Cerebellar nuclear complex (tissue), 1 donor: ENCODE measurements around the gene HIGD1B.

Source experiments
- DNase-seq, 2 experiments: peaks; one replicate each; lab custom pipeline; 2025; lab: John Stamatoyannopoulos, UW

Gene HIGD1B

DNA sequence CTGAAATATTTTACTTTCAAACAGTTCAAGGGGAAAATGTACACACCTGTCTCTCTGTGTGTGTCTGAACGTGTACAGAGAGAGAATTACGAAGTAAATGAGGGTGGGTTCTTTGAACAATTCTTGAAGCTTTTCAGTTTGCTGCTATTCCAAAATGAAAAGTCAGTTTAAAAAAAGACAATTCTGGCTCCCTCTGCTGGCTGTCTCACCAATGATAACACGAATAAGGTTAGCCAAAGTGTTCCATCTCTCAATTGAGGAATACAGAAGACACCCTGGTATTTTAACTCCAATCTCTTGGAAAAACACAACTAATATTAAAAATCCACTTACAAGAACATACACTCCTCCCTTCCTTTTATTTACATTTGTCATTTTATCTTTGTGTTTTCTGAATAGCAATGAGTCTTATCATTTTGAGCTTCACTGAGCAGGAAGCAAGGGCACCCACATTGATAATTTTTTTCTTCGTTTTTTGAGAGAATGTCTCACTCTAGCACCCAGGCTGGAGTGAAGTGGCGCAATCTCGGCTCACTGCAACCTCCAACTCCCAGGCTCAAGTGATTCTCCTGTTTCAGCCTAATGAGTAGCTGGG lies 31.0 kb downstream of the HIGD1B start:
- peak in 1 of 2 experiments; percentile 34 for DNase-seq

DNA sequence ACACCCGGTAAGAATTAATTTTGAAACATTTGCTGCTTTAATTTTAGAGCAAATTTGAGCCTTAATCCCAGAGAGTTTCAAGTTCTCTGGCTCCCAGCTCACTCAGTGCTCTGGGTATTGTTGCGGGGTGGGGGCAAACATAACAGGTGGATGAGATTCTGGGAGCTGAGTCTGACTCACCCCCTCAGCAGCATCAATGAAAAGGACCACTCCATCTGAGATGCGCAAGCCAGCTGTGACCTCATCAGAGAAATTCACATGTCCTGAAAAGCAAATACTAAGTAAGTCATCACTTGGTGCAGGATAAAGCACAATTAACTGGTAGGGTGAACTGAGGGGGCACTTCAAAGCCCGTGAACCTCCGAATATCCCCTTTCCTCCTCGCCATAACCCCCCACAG lies 31.7 kb downstream of the HIGD1B start:
- no peak for DNase-seq

DNA sequence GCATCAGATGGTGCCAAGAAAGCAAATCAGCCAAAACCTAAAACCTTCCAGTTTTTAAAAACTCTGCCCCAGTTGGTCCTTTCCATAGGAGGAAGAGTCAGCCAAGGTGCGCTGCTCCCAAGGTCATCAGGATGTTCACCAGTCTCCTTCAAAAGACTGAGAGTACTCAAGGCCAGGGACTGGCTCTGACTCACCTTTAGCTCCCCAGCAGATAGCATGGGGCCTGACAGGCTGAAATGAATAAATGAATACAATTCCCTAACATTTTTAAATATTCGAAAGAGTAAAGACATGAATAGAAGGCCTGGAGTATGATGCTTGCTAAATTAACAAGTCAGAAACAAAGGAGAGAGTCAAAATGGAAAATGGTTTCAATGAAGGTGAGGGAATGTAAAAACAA lies 32.4 kb downstream of the HIGD1B start:
- DNase-seq = no peak

DNA sequence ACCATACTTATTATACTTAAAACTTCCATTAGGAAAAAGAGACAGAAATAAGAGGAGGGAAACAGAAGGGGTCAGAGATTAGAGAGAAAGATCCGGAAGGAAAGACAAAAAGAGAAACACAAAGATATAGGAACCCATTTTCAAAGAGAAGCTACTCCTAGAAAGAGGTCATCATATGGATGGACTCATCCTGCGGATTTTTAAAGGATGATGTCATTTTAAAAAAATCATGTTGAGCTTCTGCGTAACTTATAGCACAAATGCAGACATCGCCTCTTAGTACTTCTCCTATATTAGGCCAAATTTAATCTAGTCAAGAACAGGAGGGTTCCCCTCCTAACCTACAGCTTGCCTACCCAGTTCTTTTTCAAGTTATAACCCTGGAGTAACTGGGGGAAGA lies 33.5 kb downstream of the HIGD1B start:
- DNase-seq = no peak

DNA sequence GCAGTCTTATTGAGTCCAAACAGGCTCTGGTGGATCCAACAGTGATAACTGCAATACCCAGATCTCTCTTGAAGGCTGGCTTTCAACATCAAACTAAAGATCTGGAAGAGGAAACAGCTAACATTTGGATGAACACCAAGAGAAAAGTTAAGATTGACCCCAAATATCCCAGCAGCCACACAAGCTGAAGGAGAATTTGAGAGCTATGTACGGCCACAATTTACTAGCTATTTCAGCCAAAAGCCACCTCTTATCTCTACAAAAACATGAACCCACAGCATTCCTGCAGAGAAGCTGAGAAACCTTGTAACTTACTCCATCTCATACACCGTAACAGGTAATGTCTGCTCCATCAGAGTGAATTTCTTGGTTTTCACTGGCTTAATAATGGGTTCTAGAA lies 37.3 kb downstream of the HIGD1B start:
- DNase-seq = no peak

DNA sequence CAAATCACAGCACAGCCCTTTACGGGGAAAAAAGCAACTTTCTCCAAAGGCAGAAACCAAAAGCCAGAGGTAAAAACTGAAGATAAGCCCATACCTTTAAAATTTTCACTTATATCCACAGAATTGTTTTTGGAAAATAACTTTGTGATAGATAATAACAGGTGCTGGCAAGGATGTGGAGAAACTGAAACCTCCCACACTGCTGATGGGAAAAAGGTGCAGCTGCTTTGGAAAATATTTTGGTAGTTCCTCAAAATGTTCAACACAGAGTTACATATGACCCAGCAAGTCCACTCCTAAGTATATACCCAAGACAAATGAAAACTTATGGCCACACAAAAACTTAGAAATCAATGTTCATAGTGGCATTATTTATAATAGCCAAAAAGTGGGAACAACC lies 39.3 kb downstream of the HIGD1B start:
- no peak for DNase-seq

DNA sequence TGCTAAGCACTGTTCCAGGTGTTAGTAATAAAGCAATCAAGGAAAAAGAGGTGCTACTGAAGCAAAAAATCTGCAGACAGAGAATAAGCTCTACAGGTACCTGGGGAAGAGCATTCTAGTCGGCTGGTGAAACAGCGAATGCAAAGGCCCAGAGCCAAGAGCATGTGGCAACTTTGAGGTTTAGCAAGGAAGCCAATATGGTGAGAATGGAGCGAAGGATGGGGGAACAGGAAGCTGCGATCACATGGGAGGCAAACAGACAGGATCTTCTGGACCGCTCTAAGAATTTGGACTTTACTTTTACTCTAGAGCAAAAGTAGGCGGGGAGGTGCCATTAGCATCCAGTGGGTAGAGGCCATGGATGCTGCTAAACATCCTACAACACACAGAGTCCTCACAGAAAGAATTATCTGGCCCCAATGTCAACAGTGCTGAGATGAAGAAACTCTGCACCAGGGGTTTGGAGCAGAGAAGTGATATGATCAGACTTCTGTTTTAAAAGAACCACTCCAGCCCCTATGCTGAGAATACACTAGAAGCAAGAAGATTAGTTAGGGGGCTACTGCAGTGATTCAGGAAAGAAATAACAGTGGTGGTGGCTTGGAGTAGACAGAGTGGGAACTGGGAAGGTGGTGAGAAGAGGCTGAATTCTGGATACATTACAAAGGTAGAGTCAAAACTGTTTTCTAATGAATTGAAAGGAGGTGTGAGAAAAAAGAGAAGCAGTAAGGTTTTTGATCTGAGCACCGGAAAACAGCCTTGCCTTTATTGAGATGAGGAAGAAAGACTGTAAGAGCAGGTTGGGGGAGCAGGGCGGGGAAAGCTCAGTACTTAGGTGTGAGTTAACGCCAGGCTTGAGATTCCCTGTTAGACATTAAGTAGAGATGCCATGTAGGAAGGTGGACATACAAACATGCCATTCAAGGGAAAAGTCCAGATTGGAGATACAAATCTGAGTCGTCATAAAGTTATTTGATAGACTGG lies 40.6 kb downstream of the HIGD1B start:
- DNase-seq = no peak

DNA sequence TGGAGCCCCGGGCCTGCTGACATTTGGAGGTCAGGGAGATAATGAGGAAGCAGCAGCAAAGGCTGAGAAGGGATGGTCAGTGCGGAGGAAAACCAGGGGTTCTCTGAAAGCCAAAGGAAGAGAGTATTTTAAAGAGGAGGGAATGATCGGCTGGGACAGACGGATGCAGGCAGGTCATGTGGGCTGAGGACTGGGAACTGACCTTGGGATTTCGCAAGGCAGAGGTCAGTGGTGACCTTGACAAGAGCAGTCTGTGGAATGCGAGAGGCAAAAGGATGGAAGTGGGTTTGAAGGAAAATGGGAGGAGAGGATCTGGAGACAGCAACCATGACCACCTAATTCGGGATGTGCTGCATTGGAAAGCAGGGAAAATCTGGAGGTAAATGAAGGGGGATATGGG lies 41.3 kb downstream of the HIGD1B start:
- no peak for DNase-seq

DNA sequence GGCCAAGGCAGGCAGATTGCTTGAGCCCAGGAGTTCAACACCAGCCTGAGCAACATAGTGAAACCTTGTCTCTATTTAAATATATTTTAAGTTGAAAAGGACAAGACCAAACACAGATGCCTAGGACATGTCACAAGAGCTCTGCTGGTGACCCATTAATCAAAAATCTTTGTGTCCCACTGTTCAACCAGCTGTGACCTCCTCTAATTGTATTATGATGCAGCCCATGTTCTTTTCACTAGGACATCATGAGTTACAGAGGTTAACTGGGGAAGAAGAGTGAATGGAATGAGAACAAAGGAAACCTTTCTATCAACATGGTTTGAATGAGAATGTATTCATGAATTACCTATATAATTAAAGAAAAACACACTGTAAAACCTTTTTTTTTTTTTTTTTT lies 44.6 kb downstream of the HIGD1B start:
- no peak for DNase-seq

DNA sequence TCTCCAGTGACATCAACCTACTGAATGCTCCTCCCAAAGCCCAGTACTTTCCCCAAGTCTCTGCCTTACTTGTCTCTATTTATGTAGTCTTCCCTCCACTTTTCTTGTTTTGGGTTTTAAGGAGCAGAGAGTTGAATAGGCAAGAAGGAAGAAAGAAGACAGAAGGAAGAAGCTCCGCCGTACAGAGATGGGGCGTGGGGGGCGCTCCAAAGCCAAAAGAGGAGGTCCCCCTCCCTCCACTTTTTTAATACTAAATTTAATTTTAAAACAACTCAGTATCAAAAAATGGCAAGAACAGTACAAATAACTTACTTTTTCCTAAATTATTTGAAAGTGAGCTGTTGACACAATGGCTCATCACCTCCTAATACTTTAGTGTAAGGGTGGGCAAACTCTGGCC lies 47.0 kb downstream of the HIGD1B start:
- DNase-seq = no peak

DNA sequence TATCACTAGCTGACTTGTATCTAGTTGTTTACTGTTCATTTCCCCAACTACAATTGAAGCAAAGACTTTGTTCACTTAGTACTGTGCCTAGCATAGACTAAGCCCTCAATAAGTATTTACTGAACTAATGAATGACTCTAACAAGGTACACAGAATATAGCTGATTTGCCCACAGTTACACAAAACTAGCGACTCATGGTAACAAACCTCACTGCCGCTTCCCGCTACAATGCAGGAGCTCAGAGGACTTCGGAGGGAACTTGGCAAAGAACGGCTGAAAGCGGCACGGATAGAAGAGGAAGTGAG lies 51.0 kb downstream of the HIGD1B start:
- DNase-seq = no peak

DNA sequence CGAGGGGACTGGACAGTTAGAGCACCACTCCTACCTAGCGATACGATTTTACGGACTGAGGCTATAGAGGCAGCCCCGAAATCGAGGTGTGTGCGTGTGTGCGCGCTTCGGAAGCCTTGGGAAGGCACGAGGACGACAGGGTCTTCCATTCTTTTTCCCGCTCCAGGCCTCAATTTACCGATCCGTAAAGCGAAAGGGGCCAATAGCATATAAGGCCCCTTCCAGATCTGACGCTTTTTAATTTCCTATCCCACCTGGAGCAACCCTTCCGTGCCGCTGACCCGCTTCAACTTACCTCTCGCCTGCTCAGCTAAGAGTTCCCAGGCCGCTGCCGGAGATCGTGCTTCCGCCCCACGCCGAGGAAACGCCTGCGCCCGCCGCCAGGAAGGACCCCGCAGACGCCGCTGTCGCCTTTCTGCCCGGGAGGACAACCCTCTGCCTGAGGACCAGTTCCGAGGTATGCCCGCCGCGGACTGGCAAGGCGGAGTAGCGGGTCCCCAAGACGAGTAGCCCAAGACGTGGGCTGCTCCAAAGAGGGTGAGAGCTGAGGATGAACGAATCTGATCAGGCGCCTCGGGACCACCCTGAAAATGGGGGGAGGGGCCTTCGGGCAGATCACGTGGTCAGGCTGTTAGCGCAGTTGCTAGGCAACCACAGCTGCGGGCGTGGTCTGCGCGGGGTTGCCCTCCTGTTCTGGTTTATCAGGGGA lies 51.5 kb downstream of the HIGD1B start, which contains the start of gene EFTUD2:
Gene EFTUD2, minus strand, starts transcription at position 372 of the 709 bp plus-strand sequence. CDS start 4,924 bp downstream, outside the sequence.
- peak in 1 of 2 experiments; percentile 72 for DNase-seq
